IPS-NIHi7 (cell line): ENCODE measurements around the gene IFNA6.
"Not testable (repeated sequence)": the region's sequence is repeated elsewhere in the genome, so short reads cannot be mapped to it uniquely, and the experiment has no call there.

Source experiments
- DNase-seq: peaks from one replicate; pipeline ENCODE4 v3.0.0; 2012; ENCODE audit warnings: mixed read lengths; ENCODE audit errors: extremely low spot score

Gene IFNA6

DNA sequence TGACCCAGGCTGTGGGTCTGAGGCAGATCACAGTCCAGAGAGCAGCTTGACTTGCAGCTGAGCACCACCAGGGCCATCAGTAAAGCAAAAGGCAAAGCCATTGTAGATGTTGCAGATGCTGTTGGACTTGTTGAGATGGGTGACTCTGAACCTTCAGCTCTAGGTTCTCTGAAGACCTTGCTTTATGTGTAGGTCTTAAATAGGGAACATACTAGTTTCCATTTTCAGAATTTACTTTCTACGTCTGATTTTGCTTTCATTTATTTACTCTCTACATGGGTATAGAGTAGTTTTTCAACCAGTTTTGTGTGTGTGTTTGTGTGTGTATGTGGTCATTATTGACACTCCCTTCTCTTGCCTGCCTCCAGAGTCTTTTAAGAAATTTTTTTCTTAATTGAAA is at the start of gene IFNA6:
IFNA6 (minus strand) TSS at position 101 of the 400 bp plus-strand sequence; CDS start at position 101, 0 bp downstream.
- DNase-seq, result no peak

GRCh38 chr9:21399956-21400355 is 49.3 kb upstream of the IFNA6 start:
- no peak for DNase-seq

GRCh38 chr9:21398955-21399489 is 48.3 kb upstream of the IFNA6 start:
- no peak for DNase-seq

DNA sequence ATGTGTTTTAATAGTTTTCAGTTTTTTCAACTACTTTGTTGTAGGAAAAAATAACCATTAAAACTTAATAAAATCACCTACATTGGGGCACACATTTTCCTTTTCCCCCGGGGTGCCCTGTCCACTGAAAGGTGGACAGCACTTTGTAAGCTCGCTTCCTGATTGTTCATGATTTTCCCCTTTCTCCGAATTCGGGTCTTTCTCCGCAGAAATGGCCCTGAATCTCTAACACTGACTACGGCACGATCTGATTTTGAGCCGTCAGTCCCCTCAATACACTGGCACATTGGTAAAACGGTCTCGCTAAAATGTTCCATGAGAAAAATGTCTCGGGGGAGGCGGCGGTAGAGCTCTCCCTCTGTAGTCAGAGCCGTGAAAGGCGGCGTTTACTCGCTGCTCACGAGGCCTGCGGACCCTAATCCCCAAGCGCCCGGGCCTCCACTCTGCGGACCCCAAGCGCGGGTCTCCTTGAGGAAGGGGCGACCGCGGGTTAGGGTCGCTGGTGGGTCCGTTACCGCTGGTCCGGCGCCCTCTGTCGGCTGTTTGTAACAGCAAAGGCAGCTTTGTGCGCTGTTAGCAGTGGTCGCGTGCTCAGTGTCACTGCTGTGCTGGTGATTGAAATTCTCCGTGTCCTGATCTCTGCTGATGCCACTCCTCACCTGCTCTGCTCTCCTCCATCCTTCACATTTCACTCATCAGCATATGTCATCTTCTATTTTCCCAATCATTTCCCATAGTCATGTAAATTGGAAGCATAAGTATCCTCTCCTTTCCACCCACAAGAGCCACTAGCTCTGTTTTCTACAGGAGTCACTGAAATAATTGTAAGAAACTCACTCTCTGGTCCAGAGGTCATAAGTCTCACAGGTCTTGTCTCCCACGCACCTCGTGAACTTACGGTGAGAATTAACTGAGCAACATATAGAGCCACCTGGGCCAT is 45.4 kb upstream of the IFNA6 start:
- peak; percentile 57 for DNase-seq

- DNase-seq, result peak; percentile 34
Observed at GRCh38 chr9:21392270-21392669, 41.6 kb upstream of the IFNA6 start.

- no peak for DNase-seq
Observed at GRCh38 chr9:21385131-21385670, 34.5 kb upstream of the IFNA6 start, which contains the start of gene IFNA2. Gene IFNA2 (minus strand): TSS chr9:21385398. CDS start chr9:21385329, 69 bp downstream.

DNA sequence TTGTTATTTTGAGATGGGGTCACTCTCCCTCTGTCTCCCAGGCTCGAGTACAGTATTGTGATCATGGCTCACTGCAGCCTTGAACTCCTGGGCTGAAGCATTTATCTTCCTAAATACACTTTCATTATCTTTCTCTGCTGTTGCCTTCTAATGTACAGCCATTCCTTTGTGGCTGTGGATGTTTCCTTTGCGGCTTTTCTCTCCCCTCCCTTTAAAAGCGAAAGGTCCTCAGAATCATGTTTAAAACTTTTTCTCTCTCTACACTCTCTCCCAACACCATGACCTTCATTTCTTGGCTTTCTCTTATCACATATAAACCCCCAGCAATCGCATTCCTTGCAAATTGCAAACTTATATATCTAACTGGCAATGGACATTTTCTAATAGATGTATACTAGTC is 32.9 kb upstream of the IFNA6 start:
- no peak for DNase-seq

DNA sequence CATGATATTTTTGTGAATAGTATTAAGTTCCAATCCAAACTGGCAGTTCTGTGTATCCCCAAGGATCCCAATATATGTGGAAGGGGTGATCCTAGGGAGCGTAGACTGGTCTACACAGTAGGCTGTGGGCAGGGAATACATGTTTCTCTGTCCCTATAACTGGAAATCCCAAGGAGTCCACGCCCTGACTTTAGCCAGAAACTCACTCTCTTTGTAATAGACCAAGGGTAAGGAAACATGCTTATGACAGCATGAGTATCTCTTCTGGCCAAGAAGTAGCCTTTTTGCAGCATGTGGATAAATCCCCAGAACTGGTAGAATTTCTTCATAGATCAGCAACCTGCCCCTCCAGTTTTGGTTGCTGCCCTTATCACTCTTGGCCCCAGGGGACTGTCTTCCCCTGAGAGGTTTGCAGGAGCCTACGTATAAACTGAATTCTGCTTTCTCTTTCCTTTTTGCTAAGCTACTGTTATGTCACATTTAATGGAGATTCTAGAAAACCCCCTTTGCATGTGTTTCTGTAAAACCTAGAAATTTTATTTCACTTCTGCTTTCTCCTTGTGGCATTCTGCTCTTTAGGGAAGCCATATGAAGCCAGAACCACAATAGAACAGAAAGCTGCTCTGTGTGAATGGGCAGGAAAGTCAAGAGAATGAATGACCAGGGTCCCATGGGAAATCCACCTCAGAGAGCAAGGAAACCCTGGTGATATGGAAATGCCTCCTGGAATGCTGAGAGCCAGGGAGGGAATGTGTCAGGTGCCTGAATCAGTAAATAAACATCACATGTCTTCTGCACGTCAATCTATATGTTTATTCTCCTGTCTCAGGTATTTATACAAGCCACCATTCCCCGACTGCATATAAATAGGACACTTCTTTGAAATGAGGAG is 31.0 kb upstream of the IFNA6 start:
- no peak for DNase-seq

DNA sequence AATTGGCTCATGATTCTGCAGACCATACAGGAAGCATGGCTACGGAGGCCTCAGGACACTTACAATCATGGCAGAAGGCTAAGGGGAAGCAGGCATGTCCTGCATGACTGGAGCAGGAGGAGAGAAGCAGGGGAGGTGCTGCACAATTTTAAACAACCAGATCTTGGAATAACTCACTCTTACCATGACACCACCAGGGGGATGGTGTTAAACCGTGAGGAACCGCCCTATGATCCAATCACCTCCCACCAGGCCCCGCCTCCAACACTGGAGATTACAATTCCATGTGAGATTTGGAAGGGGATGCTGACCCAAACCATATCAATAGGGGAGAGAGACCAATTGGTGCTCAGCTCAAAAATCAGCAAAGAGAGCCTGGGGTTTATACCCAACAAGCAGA is 20.8 kb upstream of the IFNA6 start:
- DNase-seq, result not testable (repeated sequence)

DNA sequence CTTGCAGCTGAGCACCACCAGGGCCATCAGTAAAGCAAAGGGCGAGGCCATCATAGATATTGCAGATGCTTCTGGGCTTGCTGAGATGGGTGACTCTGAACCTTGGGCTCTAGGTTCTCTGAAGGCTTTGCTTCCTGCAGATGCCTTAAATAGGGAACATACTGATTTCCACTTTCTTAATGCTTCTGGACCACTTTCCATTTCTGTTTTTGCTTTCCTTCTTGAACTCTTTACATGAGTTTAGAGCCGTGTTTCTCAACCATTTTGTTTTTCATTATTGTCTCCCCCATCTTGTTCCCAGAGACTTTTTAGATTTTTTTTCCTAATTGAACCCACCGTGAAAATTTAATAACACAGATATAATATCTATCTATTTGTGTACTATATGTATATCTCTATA is 17.3 kb upstream of the IFNA6 start, which contains the start of gene IFNA13:
IFNA13 (minus strand) TSS at position 101 of the 400 bp plus-strand sequence; CDS start at position 54, 47 bp downstream.
- no peak for DNase-seq

DNA sequence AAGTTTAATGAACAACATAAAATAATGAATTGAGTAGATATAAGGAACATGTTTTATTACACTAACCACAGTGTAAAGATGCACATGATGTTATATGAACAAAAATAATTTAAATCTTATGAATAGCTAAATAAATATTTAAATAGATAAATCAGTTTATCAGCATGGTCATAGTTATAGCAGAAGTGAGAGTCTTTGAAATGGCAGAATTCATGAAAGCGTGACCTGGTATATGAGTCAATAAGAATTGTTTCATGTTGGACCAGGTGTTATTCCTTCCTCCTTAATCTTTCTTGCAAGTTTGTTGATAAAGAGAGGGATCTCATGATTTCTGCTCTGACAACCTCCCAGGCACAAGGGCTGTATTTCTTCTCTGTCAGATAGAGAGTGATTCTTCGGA is 16.5 kb upstream of the IFNA6 start:
- DNase-seq, result not testable (repeated sequence)

DNA sequence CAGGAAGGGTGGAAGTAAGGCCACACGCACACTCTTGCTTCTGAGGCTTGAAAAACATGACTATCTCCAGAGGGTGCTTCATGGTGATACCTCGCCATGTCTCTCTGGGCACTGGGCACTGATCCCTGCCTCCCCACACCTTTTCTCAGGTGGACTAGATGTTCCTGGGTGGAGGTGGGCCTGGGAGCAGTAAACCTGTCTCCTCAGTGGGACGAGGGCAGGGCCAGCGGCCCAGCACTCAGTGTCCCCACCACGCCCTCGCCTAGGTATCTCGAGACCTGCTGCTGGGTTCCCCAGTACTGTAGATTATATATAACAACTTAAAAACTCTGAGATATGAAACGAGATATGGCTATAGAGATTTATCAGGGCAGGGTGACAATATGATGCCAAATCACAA is 11.6 kb upstream of the IFNA6 start:
- DNase-seq, result no peak

DNA sequence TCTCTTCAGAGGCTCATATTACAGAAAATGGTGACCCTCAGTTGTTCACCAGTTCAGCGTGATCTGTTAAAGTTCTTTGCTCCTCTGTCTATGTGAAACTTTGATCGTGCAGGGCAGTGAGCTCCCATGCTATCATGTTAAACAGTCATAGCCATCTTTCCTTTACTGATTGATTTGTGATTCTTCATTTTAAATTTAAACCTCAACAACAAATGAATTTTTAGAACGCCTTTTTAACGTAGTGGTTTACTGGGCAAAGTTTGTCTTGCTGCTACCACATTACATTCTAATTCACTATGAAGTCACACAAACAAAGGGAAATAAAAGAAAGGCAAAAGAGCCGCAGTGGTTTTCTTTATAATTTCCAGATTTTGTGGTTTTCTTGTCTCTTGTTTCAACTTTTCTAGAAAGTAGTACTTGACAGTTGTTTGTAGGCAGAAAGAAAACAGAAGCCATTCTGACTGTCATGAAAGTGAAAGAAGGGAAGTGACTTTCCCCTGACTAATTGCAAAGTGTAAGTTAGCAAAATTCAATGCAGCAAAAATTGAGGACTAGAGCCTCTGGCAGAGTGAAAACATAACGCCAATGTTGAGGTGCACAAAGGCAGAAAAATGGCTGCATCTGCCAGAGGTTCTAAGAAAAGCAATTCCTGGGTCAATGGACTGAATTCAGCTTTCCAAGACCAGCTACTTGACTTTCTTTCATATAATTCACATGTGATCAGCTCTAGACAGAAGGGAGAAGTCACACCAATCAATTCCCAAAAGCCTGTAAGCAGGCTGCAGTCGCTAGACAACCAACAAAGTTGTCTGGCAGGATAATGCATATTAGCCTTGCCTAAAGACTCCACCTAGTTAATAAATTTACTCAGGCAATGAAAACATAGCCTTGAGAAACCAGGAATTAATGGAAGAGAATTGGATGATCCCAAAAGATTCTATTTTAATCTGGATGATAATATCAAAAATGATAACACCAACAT is 7.1 kb upstream of the IFNA6 start:
- DNase-seq, result no peak

- DNase-seq, result no peak
Observed at GRCh38 chr9:21348430-21348970, 2.2 kb downstream of the IFNA6 start.

DNA sequence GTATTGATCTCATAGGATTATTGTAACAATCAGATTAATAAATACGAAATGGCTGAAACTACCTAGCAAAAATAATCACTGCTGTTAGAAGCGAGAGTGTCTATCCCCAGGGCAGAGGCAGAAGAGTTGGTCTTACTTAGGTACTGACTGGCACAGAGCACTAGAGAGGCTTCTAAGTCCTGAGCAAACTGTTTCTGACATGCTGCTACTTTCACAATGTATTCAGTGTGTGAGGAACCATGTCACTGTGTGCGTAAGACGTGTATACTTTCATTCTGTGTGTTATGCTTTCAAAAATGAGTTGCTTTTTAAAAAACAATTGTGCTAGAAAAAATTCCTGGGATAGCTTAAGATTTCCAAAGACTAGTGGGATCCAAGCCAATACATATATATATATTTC is 10.0 kb downstream of the IFNA6 start:
- no peak for DNase-seq

GRCh38 chr9:21336457-21336856 is 14.2 kb downstream of the IFNA6 start:
- DNase-seq, result no peak

- peak; percentile 97 for DNase-seq
Observed at GRCh38 chr9:21334701-21335632, 15.7 kb downstream of the IFNA6 start, which contains the start of gene KLHL9. Gene KLHL9 (minus strand): TSS chr9:21335404. CDS start chr9:21334859, 545 bp downstream.

DNA sequence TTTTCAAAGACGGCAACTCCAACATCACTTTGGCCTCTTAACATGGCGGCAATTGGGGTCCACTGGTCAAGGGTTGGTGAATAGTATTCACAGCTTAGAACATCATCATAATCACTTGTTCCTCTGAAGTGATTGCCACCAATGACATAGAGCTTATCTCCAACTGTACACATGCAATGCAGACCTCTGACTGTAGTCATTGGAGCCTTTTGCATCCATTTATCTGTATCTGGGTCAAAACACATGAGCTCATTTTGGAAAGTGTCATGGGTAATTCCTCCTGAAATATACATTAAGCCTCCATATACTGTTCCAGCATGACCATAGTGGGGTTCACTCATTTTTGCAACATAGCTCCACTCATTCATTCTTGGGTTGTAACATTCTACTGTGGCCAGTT is 17.5 kb downstream of the IFNA6 start:
- no peak for DNase-seq
